ENCODE measurements around the gene HCFC1R1. TPM values are rescaled to one million over a fixed set of nuclear protein-coding genes. Genes with fewer than 3 reads are reported as not detected.

HCFC1R1 gene
- total RNA-seq, 6 experiments from 2014 or later, result 9.7 to 14.6 (median 12.1) TPM

- intact Hi-C loops (cut with DNase I), result no loop called here
- no peaks in the 10 kb centered on the region for H3K27me3 ChIP-seq
Measured at GRCh38 chr16:2999929-3000328, 23.8 kb downstream of the HCFC1R1 start.

DNA sequence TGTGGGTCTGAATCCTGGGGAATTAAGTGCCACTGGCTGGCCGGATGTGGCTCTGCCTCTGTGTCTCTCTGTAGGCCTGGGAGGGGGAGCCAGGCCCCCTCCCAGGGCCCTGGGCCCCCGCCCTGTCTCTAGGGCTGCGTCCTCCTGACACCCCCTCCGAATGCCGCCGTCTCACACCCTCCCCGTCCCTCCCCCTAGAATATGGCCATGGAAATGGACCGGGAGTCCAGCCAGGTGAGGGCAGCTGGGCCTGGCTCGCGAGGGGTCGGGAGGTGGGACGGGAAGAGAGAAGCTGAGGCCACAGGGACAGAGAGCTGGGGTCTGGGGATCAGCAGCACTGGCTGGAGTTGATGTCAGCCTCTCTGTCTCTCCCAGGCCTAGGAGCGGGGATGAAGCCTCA lies 27.4 kb downstream of the HCFC1R1 start:
- Histone ChIP-seq H3K4me3 (no peak overlapping the region), H3K27me3 (no peaks in the 10 kb centered on the region), H3K27ac (no peak overlapping the region), H3K36me3 (no peaks in the 10 kb centered on the region), H3K4me1 (no peaks in the 10 kb centered on the region), H3K9me3 (no peaks in the 10 kb centered on the region)
- intact Hi-C loops (cut with DNase I), result no loop called here
- WGBS (ENCODE audit: insufficient coverage, low coverage, low lambda C conversion rate, missing lambda C conversion rate), result 75% methylated on average over 5 of the region's 13 CpGs
- DNase-seq (no peak), ATAC-seq (no peak)
- TF ChIP-seq, protein P1, sequence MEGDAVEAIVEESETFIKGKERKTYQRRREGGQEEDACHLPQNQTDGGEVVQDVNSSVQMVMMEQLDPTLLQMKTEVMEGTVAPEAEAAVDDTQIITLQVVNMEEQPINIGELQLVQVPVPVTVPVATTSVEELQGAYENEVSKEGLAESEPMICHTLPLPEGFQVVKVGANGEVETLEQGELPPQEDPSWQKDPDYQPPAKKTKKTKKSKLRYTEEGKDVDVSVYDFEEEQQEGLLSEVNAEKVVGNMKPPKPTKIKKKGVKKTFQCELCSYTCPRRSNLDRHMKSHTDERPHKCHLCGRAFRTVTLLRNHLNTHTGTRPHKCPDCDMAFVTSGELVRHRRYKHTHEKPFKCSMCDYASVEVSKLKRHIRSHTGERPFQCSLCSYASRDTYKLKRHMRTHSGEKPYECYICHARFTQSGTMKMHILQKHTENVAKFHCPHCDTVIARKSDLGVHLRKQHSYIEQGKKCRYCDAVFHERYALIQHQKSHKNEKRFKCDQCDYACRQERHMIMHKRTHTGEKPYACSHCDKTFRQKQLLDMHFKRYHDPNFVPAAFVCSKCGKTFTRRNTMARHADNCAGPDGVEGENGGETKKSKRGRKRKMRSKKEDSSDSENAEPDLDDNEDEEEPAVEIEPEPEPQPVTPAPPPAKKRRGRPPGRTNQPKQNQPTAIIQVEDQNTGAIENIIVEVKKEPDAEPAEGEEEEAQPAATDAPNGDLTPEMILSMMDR (IDR thresholded peaks at IDR 0.05), result no peak

More at GRCh38 chr16:2999929-3000328, 23.8 kb downstream of the HCFC1R1 start:
- Histone ChIP-seq H3K4me1 (no peaks in the 10 kb centered on the region), H3K36me3 (no peaks in the 10 kb centered on the region), H3K4me3 (no peak overlapping the region), H3K27ac (no peak overlapping the region), H3K9me3 (no peaks in the 10 kb centered on the region)
- ATAC-seq (no peak), DNase-seq (no peak)
- TF ChIP-seq, protein P1 (IDR thresholded peaks at IDR 0.05), result no peak
- TF ChIP-seq POLR2A (IDR thresholded peaks at IDR 0.05), result no peak
- WGBS (ENCODE audit: insufficient coverage, low coverage, low lambda C conversion rate, missing lambda C conversion rate), result 82% methylated on average over 5 of the region's 6 CpGs

GRCh38 chr16:2992383-2993081 lies 31.2 kb downstream of the HCFC1R1 start:
- WGBS (ENCODE audit: insufficient coverage, low coverage, low lambda C conversion rate, missing lambda C conversion rate), result 76% methylated on average over 4 of the region's 14 CpGs
- no peaks in the 10 kb centered on the region for H3K27me3 ChIP-seq
- H3K36me3 ChIP-seq, result no peaks in the 10 kb centered on the region
- no peak overlapping the region for H3K27ac ChIP-seq
- intact Hi-C loops (cut with DNase I), result no loop called here
- ATAC-seq, result peak in 1 of 4 donors; percentile 22
- H3K9me3 ChIP-seq, result no peaks in the 10 kb centered on the region
- H3K4me1 ChIP-seq, result no peaks in the 10 kb centered on the region
- DNase-seq, result no peak
- no peak overlapping the region for H3K4me3 ChIP-seq
- TF ChIP-seq POLR2A (IDR thresholded peaks at IDR 0.05), result no peak
- TF ChIP-seq, protein P1 (IDR thresholded peaks at IDR 0.05), result no peak

- Histone ChIP-seq H3K4me3 (no peak overlapping the region), H3K27me3 (no peaks in the 10 kb centered on the region), H3K9me3 (no peaks in the 10 kb centered on the region), H3K4me1 (no peaks in the 10 kb centered on the region), H3K36me3 (no peaks in the 10 kb centered on the region), H3K27ac (no peak overlapping the region)
- no peak for TF ChIP-seq POLR2A (IDR thresholded peaks at IDR 0.05)
- TF ChIP-seq, protein P1 (IDR thresholded peaks at IDR 0.05), result no peak
- WGBS (ENCODE audit: insufficient coverage, low coverage, low lambda C conversion rate, missing lambda C conversion rate), result 88% methylated on average over 5 of the region's 12 CpGs
- intact Hi-C loops (cut with DNase I), result no loop called here
- no peak for ATAC-seq
- DNase-seq, result no peak
Measured at GRCh38 chr16:2991566-2992261, 32.0 kb downstream of the HCFC1R1 start.
